GM19397 (cell line): ENCODE results near the gene TBC1D32.
A peak's percentile ranks its signal among the peaks of the same experiment; 100 is the strongest.
"Not testable (repeated sequence)": the region's sequence is repeated elsewhere in the genome, so short reads cannot be mapped to it uniquely, and the experiment has no call there.

Source experiments
- ATAC-seq: cut with Tn5 transposase; IDR thresholded peaks from one replicate; pipeline ENCODE4 v1.9.1; 2021; ENCODE audit warnings: mild to moderate bottlenecking, moderate library complexity; ENCODE audit not compliant: unreplicated experiment

The TBC1D32 gene

DNA sequence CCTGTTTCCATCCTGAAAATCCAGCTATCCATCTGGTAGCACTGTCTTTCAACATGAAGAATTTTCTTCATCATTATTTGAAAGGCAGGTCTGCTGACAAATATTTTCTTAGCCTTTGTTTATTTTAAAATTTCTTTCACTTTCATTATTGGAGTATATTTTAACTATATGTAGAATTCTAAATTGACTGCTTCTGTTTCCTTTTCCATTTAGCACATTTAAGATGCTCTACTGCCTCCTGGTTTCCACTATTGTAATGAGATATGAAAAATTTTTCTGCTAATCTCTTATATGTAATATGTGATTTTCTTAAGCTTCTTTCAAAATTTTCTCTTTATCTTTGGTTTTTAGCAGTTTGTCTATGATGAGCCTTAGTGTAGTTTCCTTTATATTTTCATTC is 97.3 kb downstream of the TBC1D32 start:
- ATAC-seq = no peak

DNA sequence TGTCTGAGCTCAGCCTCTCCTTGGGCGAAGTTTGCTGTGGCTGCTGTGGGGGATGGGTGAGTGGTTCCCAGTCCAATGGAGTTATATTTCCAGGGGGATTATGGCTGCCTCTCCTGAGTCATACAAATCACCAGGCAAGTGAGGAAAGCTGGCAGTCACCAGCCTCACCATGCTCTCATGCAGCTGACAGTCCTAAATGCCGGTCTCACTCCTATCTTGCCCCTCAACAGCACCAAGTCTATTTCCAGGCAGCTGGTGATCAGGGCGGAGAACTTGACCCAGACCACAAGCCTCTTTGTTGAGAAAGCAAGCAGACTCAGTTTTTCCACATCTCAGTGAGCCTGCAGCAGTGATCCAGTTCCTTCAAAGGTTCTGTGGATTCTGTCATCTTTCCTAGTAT is 98.9 kb downstream of the TBC1D32 start:
- no peak for ATAC-seq

GRCh38 chr6:121223930-121224329 is 110.3 kb downstream of the TBC1D32 start:
- no peak for ATAC-seq

DNA sequence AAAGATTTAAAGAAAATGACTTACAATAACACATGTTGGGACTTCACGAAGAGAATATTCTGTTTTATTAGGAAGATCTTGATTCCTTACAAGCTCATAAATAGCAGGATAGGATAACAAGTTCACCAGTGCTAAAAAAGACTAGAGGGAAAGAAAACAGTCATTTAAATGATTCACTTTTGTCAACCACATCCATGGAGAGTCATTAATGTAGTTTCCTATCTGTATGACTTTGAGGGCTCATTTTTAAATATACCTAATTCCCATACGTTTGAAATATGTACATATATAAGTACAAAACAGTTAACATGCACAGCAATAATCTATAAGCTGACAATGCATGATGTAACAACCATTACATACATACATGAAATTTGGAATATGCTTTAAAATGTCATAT is 111.1 kb downstream of the TBC1D32 start:
- ATAC-seq = no peak

- ATAC-seq = no peak
These were observed 111.6 kb downstream of the TBC1D32 start for GRCh38 chr6:121222656-121223055.

DNA sequence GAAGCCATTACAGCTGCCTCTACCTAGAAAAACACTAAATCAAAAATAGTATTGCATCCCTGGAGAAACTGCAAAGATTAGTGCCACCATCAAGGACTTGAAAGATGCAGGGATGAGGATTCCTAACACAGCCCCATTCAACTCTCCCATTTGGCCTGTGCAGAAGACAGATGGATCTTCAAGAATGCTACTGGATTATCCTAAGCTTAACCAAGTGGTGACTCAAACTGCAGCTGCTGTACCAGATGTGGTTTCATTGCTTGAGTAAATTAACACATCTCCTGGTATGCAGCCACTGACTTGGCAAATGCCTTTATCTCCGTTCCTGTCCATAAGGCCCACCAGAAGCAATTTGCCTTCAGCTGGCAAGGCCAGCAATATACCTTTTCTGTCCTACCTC is 117.4 kb downstream of the TBC1D32 start:
- ATAC-seq = no peak

DNA sequence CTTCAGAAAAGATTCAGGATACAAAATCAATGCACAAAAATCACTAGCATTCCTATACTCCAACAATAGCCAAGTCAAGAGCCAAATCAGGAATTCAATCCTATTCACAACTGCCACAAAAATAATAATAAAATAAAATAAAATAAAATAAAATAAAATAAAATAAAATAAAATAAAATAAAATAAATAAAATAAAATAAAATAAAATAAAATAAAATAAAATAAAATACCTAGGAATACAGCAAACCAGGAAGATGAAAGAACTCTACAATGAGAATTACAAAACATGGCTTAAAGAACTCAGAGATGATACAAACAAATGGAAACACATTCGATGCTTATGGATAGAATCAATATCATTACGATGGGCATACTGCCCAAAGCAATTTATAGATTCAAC is 120.9 kb downstream of the TBC1D32 start:
- ATAC-seq = not testable (repeated sequence)

GRCh38 chr6:121210943-121211342 is 123.3 kb downstream of the TBC1D32 start:
- no peak for ATAC-seq

- peak; percentile 85 for ATAC-seq
These were observed 128.7 kb downstream of the TBC1D32 start for GRCh38 chr6:121205569-121205968.

DNA sequence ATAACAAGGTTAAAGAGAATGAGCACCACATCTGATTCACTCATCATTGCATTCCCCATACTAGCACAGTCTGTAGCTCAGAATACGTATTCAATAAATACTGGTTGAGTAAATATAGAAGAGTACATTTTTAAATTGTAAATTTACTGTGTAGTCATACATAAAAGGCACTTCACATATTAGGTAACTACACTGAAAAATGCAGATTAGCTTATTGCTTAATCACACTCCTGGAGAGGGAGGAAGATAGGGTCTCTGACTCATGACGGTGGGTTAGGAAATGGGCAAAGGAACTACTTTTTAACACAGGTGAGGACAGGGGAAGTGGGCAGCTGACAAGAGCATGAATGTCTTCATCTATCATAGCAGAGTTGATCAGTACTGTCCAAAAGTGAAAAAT is 133.2 kb downstream of the TBC1D32 start:
- no peak for ATAC-seq

GRCh38 chr6:121196042-121196441 is 138.2 kb downstream of the TBC1D32 start:
- ATAC-seq = not testable (repeated sequence)

- ATAC-seq = no peak
These were observed 144.2 kb downstream of the TBC1D32 start for GRCh38 chr6:121190122-121190521.

DNA sequence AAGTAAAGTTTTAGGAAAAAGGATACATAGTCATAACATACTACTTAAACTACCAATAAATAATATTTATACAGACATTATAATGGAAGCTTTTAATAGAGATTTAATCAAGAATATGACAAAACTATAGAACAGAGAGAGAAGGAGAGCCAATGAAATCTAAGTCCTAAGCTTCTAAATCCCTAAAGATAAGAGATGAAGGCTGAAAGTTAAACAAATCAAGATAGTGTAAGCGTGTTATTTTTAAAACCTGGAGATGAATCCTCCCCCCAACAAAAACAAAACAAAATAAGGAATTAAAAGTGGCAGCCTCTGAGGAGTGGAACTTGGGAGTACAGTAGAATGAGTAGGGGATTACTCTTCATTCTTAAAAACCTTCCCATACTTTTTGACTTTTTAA is 145.9 kb downstream of the TBC1D32 start:
- ATAC-seq = no peak

DNA sequence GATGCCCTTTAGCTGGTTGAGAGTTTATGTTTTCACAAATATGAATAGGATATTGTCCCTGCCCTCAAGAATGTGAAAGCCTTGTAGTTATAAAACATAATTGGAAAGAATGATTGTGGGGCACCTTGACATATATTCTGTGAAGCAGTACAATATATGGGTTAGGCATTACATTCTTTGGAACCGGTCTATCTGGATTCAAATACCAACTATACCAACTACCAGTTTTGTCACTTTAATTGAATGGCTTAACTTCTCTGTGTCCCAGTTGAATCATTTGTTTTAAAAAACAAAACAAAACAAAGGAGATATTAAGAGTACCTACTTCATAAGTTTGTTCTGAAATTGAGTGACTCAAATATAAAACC is 146.5 kb downstream of the TBC1D32 start:
- ATAC-seq = no peak

- no peak for ATAC-seq
These were observed 147.0 kb downstream of the TBC1D32 start for GRCh38 chr6:121187200-121187832.

- ATAC-seq = no peak
These were observed 150.5 kb downstream of the TBC1D32 start for GRCh38 chr6:121183742-121184141.

DNA sequence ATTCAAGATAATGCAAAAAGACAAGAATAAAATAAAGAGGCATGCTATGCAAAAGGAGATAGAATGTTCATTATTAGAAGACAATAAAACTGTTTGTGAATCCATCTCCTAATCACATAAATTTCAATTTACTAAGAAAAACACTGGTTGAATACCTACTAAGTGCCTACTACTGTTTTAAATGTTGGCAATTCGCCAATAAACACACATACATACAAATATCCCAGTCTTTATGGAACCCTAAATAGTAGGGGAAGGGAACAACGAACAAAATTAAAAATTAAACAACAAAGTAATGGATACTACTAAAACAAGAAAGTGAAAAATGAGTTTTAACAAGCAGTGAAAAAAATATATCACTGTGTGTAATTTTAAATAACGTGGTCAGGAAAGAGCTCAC is 158.5 kb downstream of the TBC1D32 start:
- no peak for ATAC-seq

DNA sequence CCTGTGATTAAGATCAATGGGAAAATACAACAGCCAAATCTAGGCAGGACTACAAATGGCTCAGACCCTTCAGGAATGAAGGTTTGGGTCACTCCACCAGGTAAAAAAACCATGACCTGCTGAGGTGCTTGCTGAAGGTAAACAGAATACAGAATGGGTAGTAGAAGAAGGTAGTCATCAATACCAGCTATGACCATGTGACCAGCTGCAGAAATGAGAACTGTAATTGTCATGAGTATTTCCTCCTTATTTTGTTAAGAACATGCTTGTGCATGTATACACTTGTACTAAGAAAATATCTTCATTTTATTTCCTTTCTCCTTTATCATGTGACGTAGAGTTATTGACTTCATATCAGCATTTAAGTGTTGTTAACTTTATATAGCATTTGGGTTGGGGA is 161.8 kb downstream of the TBC1D32 start:
- not testable (repeated sequence) for ATAC-seq

DNA sequence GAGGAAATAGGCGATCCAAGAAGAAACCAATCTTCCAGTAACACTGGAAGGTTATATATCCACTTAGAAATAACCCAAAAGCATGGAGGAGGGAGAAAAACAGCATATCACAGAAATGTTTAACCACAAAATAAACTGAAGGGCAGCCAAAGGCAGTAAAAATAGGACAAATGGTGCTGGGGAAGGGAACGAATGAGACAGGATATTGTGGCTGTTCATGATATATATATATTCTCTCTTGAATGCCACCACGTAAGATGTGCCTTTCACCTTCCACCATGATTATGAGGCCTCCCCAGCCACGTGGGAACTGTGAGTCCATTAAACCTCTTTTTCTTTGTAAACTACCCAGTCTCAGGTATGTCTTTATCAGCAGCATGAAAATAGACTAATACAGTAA is 162.4 kb downstream of the TBC1D32 start:
- ATAC-seq = no peak

- ATAC-seq = no peak
These were observed 172.4 kb downstream of the TBC1D32 start for GRCh38 chr6:121161886-121162285.

DNA sequence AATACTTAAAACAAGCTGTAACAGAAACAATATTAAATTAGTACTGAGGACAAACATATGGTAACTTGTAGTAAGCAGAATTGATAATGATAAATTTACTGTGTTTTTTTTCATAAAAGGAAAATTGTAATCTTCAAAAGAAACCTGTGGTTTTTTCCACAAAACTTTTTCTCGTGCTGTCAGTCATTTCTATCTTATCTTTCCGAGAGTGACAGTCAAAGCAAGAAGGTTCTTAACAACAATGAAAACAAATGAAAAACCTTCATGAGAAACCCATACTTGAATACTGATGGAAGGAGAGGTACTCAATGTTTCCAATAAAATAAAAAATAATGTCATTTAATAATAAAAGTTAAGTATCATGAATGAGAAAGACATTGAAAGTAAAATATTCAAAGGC is 174.0 kb downstream of the TBC1D32 start:
- ATAC-seq = no peak

GRCh38 chr6:121158891-121159290 is 175.4 kb downstream of the TBC1D32 start:
- no peak for ATAC-seq

DNA sequence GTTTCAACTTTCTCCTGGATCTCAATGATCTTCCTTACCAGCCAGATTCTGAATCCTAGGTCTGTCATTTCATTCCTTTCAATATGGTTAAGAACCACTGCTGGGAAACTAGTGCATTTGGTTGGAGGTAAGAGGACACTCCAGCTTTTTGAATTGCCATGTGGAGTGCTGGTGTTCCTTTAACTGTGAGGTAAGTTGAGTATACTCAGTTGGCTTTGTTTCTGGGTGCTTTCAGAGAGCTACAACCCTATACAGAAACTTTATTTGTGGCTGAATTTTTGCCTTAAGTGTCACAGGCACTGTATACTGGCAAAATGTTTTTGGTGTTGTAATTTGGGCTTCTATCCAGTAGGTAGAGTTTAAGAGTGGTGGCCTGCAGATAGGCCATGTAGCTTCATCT is 175.8 kb downstream of the TBC1D32 start:
- ATAC-seq = no peak
